Brain microvascular endothelial cell (primary cell): ENCODE measurements around the gene LAMA1.

Source experiments
- DNase-seq: peaks from one replicate; pipeline ENCODE4 v3.0.0-alpha.2; 2020
- H3K27ac ChIP-seq: fragments of 250-450 bp; sonication (Bioruptor Pico); 2 replicates; pipeline ENCODE4 v1.5.1; 2020; ENCODE audit warnings: mild to moderate bottlenecking, moderate library complexity
- H3K27me3 ChIP-seq: fragments of 250-450 bp; sonication (Bioruptor Pico); replicated peaks from 2 replicates; pipeline ENCODE4 v1.5.1; 2020; ENCODE audit warnings: mild to moderate bottlenecking
- H3K36me3 ChIP-seq: fragments of 250-450 bp; sonication (Bioruptor Pico); replicated peaks from 2 replicates; pipeline ENCODE4 v1.5.1; 2020; ENCODE audit warnings: mild to moderate bottlenecking
- H3K4me3 ChIP-seq: 2 replicates; pipeline ENCODE4 v1.5.1; 2011; ENCODE audit warnings: low read depth, mild to moderate bottlenecking, control low read depth, low read length, moderate library complexity
- in situ Hi-C: cut with HindIII; loops from 2 replicates; pipeline ENCODE4 v1.10.0; 2017; ENCODE audit warnings: low sequenced_read_pairs, low pct_ligation_motif_present
- TF ChIP-seq, protein P1 (sequence below): IDR thresholded peaks from 2 replicates; pipeline ENCODE4 v1.5.1; 2011; ENCODE audit warnings: low read depth, mild to moderate bottlenecking, moderate library complexity, low read length, control low read depth, inconsistent platforms; ENCODE audit errors: missing control alignments

LAMA1 gene

DNA sequence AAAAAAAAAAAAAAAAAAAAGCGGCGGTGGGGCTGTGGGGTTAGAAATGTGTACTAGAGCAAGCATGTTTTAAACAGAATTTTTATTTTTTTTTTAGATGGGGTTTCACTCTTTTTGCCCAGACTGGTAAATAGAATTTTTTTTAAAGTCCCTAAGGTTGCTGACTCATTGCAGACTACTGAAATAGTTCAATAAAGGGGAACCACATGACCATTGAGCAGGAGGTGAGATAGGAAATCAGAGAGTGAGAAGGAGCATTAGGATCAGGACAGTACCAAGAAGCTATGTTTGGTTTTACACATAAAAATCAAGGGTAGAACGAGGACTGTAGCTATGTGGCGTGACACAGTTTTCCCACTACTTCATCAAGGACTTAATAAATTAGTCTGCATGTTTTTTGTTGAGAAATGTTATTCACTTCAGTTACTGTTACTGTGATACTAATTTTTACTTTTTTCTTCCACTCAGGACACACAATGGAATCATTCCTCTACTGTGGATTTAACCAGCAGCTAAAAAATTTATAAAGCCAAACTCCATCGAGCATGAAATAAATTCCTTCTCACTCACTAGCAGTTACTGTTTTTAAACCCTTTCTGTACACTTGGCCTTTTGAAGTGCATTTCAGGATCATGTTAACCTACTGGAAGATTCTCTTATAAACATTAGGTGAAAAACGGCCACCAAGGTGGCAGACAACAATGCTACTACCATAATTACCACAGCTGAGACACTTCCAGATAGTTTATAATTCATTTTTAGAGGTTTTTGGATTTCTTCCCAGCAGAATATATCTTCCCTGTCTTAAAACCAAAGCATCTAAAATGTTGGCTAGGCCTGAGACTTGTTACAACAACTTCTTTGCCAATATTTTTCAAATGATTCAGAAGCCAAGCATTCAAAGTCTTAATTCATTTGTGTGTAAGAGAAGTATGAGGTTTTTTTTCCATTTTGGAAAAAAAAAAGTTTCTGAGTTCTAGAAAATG, 33.2 kb downstream of the LAMA1 start:
- peak overlapping the region; percentile 85 for H3K27ac ChIP-seq
- no peaks in the 10 kb centered on the region for H3K36me3 ChIP-seq
- TF ChIP-seq, protein P1, sequence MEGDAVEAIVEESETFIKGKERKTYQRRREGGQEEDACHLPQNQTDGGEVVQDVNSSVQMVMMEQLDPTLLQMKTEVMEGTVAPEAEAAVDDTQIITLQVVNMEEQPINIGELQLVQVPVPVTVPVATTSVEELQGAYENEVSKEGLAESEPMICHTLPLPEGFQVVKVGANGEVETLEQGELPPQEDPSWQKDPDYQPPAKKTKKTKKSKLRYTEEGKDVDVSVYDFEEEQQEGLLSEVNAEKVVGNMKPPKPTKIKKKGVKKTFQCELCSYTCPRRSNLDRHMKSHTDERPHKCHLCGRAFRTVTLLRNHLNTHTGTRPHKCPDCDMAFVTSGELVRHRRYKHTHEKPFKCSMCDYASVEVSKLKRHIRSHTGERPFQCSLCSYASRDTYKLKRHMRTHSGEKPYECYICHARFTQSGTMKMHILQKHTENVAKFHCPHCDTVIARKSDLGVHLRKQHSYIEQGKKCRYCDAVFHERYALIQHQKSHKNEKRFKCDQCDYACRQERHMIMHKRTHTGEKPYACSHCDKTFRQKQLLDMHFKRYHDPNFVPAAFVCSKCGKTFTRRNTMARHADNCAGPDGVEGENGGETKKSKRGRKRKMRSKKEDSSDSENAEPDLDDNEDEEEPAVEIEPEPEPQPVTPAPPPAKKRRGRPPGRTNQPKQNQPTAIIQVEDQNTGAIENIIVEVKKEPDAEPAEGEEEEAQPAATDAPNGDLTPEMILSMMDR = no peak
- peak; percentile 49 for DNase-seq
- no peaks in the 10 kb centered on the region for H3K27me3 ChIP-seq
- in situ Hi-C loops = no loop called here
- H3K4me3 ChIP-seq = no peak overlapping the region

- H3K4me3 ChIP-seq = no peak overlapping the region
- no peak for DNase-seq
- H3K36me3 ChIP-seq = no peaks in the 10 kb centered on the region
- no peaks in the 10 kb centered on the region for H3K27me3 ChIP-seq
- in situ Hi-C loops = no loop called here
- no peak overlapping the region for H3K27ac ChIP-seq
- TF ChIP-seq, protein P1 = no peak
Measured at GRCh38 chr18:7082671-7083070, 34.9 kb downstream of the LAMA1 start.

- H3K27ac ChIP-seq = no peak overlapping the region
Measured at GRCh38 chr18:7079231-7079630, 38.4 kb downstream of the LAMA1 start.

DNA sequence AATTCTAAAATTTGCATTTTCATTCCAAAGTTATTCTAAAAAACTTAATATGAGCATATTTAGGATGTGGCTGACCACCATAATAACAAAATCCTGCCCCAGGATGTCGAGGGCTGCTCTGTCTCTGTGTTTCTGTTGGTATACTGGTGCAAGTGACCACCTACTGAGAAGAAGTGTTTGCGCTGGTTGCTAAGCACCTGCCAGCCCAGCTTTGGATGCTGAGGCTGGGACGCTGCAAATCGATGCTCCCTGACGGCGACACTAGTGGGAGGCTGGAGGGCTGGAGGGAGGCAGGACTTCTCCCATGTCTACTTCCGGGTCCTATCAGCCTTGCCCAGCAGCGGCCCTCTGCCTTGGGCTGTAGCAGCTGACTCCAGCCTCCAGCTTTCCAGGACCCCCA, 45.0 kb downstream of the LAMA1 start:
- Histone ChIP-seq H3K27me3 (no peaks in the 10 kb centered on the region), H3K4me3 (no peak overlapping the region), H3K27ac (no peak overlapping the region), H3K36me3 (no peaks in the 10 kb centered on the region)
- in situ Hi-C loops = no loop called here
- TF ChIP-seq, protein P1 = no peak
- DNase-seq = no peak

More at GRCh38 chr18:7079231-7079630, 38.4 kb downstream of the LAMA1 start:
- TF ChIP-seq, protein P1 = no peak
- Histone ChIP-seq H3K27me3 (no peaks in the 10 kb centered on the region), H3K4me3 (no peak overlapping the region), H3K36me3 (no peaks in the 10 kb centered on the region)
- in situ Hi-C loops = no loop called here
- no peak for DNase-seq

DNA sequence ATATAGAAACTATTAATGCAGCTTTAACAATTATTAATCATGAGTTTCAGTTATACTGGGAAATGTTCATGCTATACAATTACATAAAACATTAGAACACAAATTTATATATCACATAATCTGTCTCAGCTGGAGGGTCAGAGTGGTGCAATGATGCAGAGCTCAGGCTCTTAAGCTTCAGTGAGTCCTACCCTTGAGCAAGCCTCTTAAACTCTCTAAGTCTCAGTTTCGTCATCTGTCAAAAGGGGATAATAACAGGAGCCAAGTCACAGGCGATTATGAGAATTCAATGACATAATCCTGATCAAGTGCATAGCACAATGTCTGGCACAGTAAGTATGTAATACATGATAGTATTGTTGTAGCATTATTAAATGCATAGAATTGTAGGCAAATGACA, 46.0 kb downstream of the LAMA1 start:
- Histone ChIP-seq H3K27me3 (no peaks in the 10 kb centered on the region), H3K4me3 (no peak overlapping the region), H3K36me3 (no peaks in the 10 kb centered on the region), H3K27ac (no peak overlapping the region)
- TF ChIP-seq, protein P1 = no peak
- DNase-seq = no peak
- in situ Hi-C loops = no loop called here
